Natural killer cell treated with Interleukin-12 subunit alpha and Interleukin-12 subunit beta and Interleukin-15 and Interleukin-18, amount 100 ng/mL, for 72 hours (primary cell): ENCODE measurements around the gene IRF6. TPM values are rescaled to one million over a fixed set of nuclear protein-coding genes. Genes with fewer than 3 reads are reported as not detected.

ENCODE experiments used
- ATAC-seq, 2 donors: fragments of 150-1000 bp; cut with Tn5 transposase in 1 of 2; sonication (Bioruptor Pico), chemical (Tn5 transposase) in 1 of 2; 2 replicates each; pipeline ENCODE4 v1.10.0; 2021
- DNase-seq: peaks from one replicate; pipeline ENCODE4 v3.0.0; 2022; ENCODE audit warnings: low spot score
- H3K27ac Mint-ChIP-seq, 2 donors: 1 replicate in 1 of 2; 2 replicates in 1 of 2; pipeline ENCODE4 v1.8.0; 2022; ENCODE audit warnings: mixed read lengths in 2 of 2, mild to moderate bottlenecking in 1 of 2, moderate library complexity in 1 of 2
- H3K27me3 Mint-ChIP-seq, 2 donors: 1 replicate in 1 of 2; 2 replicates in 1 of 2; pipeline ENCODE4 v1.8.0; 2022; ENCODE audit warnings: mixed read lengths in 2 of 2
- H3K36me3 Mint-ChIP-seq: one replicate; pipeline ENCODE4 v1.8.0; 2022; ENCODE audit warnings: mixed read lengths
- H3K4me1 Mint-ChIP-seq, 2 donors: 1 replicate in 1 of 2; 2 replicates in 1 of 2; pipeline ENCODE4 v1.8.0; 2022; ENCODE audit warnings: low read depth in 2 of 2, mixed read lengths in 2 of 2, mild to moderate bottlenecking in 1 of 2
- H3K4me3 Mint-ChIP-seq: one replicate; pipeline ENCODE4 v1.8.0; 2022; ENCODE audit warnings: mixed read lengths
- H3K9me3 Mint-ChIP-seq: 2 replicates; pipeline ENCODE4 v1.8.0; 2022; ENCODE audit warnings: mixed read lengths
- total RNA-seq, 2 donors: library from RNA; stranded (reverse); gene quantifications; one replicate each; pipeline ENCODE4 v1.2.3, GENCODE V29; 2022

IRF6 gene
- total RNA-seq, 2 donors from 2014 or later: 1.5 to 8.6 TPM

GRCh38 chr1:209755256-209755655 lies 50.7 kb downstream of the IRF6 start:
- Mint-ChIP-seq H3K9me3 (no peaks in the 10 kb centered on the region), H3K27ac (peak overlapping the region; percentile 96 to 97), H3K4me3 (peak overlapping the region; percentile 94), H3K4me1 (peaks cover 63 to 77% of the 10 kb centered on the region in 2 donors), H3K27me3 (no peaks in the 10 kb centered on the region), H3K36me3 (peaks cover 30% of the 10 kb centered on the region)
- DNase-seq (no peak), ATAC-seq (no peak)

- Mint-ChIP-seq H3K27ac (peak overlapping the region; percentile 96 to 97), H3K9me3 (no peaks in the 10 kb centered on the region), H3K27me3 (no peaks in the 10 kb centered on the region), H3K4me1 (peaks cover 51 to 71% of the 10 kb centered on the region in 2 donors), H3K36me3 (peaks cover 16% of the 10 kb centered on the region), H3K4me3 (peak overlapping the region; percentile 26)
- ATAC-seq (no peak), DNase-seq (no peak)
These were observed 53.1 kb downstream of the IRF6 start for GRCh38 chr1:209752890-209753289.

GRCh38 chr1:209751627-209752231 lies 54.2 kb downstream of the IRF6 start:
- ATAC-seq: peak; percentile 68 to 78
- Mint-ChIP-seq H3K4me1 (peaks cover 59 to 71% of the 10 kb centered on the region in 2 donors), H3K4me3 (peak overlapping the region; percentile 83), H3K27ac (peak overlapping the region; percentile 96 to 97), H3K9me3 (no peaks in the 10 kb centered on the region), H3K36me3 (peaks cover 14% of the 10 kb centered on the region), H3K27me3 (no peaks in the 10 kb centered on the region)
- peak; percentile 64 for DNase-seq

DNA sequence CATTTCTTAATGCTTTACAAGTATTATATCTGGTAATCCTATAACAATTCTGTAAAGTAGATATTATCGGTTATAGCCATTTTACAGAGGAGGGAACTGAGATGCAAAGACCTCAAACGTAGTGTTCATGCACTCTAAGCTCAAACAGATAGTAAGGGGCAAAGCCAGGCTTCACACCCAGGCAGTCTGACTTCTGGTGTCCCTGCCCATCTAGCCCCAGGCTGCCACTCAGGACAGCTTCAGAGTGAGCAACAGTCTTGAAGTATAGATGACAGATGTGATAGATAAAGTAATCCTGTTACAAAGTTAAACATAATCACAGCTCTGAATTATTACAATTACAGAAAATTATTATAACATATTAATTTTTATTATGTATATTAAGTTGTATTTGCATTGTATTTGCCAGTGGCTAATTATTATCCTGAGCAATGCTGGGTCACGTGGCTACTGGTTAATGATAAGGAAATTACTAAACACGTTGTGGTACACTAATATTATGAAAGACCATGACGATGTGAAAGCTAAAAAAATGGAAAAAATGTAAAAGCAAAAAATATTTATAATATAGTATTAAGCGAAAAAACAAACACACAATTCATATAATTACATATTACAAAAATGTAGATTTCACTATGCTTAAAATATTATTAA lies 56.1 kb downstream of the IRF6 start:
- peaks cover 42 to 51% of the 10 kb centered on the region in 2 donors for H3K4me1 Mint-ChIP-seq
- no peaks in the 10 kb centered on the region for H3K9me3 Mint-ChIP-seq
- no peaks in the 10 kb centered on the region for H3K36me3 Mint-ChIP-seq
- DNase-seq (no peak), ATAC-seq (no peak)
- H3K4me3 Mint-ChIP-seq: peak overlapping the region; percentile 60
- H3K27me3 Mint-ChIP-seq: no peaks in the 10 kb centered on the region
- peak overlapping the region; percentile 96 to 97 for H3K27ac Mint-ChIP-seq

DNA sequence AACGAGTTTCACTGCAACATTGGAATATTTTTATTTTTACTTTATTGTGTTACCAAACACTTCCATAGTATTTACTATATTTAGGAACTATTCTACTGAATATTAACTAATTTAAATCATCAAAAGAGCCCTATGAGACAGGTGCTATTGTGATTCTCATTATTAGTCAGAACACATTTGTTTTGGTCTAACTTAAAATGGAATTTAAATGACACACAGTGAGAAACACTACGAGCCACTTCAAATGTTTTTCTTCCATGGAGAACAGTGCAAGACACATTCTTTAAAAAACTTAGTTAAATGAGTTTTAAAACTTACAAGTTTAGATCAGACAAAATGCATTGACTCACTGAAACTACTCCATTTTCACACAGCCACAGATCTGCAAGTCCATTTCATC lies 56.7 kb downstream of the IRF6 start:
- Mint-ChIP-seq H3K9me3 (no peaks in the 10 kb centered on the region), H3K27ac (peak overlapping the region; percentile 70 to 96), H3K36me3 (no peaks in the 10 kb centered on the region), H3K27me3 (no peaks in the 10 kb centered on the region), H3K4me1 (peaks cover 40 to 51% of the 10 kb centered on the region in 2 donors), H3K4me3 (peak overlapping the region; percentile 60)
- no peak for ATAC-seq
- DNase-seq: no peak

GRCh38 chr1:209748620-209749019 lies 57.3 kb downstream of the IRF6 start:
- Mint-ChIP-seq H3K4me3 (peak overlapping the region; percentile 51), H3K27ac (peak overlapping the region; percentile 75 to 79), H3K4me1 (peaks cover 35 to 46% of the 10 kb centered on the region in 2 donors), H3K9me3 (no peaks in the 10 kb centered on the region), H3K36me3 (no peaks in the 10 kb centered on the region), H3K27me3 (no peaks in the 10 kb centered on the region)
- ATAC-seq: no peak
- no peak for DNase-seq

- no peaks in the 10 kb centered on the region for H3K27me3 Mint-ChIP-seq
- peak overlapping the region; percentile 75 to 79 for H3K27ac Mint-ChIP-seq
- no peaks in the 10 kb centered on the region for H3K9me3 Mint-ChIP-seq
- ATAC-seq (peak; percentile 94 to 97), DNase-seq (peak; percentile 96)
- H3K4me3 Mint-ChIP-seq: peak overlapping the region; percentile 51
- peaks cover 33 to 37% of the 10 kb centered on the region in 2 donors for H3K4me1 Mint-ChIP-seq
- H3K36me3 Mint-ChIP-seq: no peaks in the 10 kb centered on the region
These were observed 58.2 kb downstream of the IRF6 start for GRCh38 chr1:209747580-209748262.

DNA sequence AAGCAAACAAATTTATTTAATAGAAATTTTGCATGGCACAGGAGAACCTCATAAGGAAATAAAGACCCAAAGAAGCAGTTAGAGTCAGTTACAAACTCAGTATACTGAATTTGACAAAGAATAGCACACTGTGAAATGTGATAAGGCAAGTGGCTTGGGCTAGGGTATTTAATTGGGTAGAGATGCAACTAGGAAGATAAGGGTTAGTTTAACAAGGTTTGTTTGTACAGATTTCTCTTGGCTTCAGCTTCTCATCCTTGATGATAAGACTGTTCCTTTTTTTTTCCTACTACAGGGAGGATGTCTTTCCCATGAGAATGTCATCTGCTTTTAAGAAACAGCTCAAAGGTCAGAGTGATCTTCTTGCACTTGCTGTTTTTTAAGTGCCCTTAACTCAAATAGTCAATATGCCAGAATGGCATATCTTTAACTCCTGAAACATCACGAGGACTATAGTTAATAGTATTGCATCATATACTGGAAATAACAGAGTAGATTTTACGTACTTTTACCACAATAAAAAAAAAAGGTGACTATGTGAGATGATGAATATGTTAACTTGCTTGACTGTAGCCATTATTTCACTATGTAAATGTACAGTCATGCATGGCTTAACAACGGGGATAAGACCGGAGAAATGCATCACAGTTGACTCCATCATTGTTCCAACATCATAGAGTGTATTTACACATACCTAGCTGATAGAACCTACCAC lies 59.3 kb downstream of the IRF6 start:
- H3K36me3 Mint-ChIP-seq: no peaks in the 10 kb centered on the region
- ATAC-seq (no peak), DNase-seq (no peak)
- no peaks in the 10 kb centered on the region for H3K9me3 Mint-ChIP-seq
- peaks cover 27% of the 10 kb centered on the region in 2 donors for H3K4me1 Mint-ChIP-seq
- no peak overlapping the region for H3K4me3 Mint-ChIP-seq
- no peaks in the 10 kb centered on the region for H3K27me3 Mint-ChIP-seq
- H3K27ac Mint-ChIP-seq: peak overlapping the region; percentile 70 to 75

DNA sequence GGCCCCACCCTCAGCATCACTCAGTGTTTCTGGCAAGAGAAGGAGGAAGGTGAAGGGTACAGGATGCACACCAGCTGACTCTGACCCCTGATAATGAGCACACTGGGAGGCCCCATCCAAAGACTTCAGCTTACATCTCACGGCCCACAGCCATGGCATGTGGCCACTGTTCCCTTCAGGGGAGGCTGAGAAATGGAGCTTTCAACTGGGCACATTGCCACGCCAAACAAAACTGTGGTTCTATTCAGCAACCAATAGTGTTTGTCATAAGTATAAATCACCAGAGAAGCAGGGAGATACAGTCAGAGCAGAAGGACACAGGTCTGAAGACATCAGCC lies 62.8 kb downstream of the IRF6 start:
- Mint-ChIP-seq H3K9me3 (no peaks in the 10 kb centered on the region), H3K4me3 (no peak overlapping the region), H3K36me3 (no peaks in the 10 kb centered on the region), H3K4me1 (peaks cover 5 to 15% of the 10 kb centered on the region in 2 donors), H3K27me3 (no peaks in the 10 kb centered on the region), H3K27ac (no peak overlapping the region)
- ATAC-seq: no peak
- DNase-seq: no peak

GRCh38 chr1:209742409-209743144 lies 63.4 kb downstream of the IRF6 start:
- no peak overlapping the region for H3K4me3 Mint-ChIP-seq
- no peak for DNase-seq
- H3K27me3 Mint-ChIP-seq: no peaks in the 10 kb centered on the region
- peaks cover 0 to 10% of the 10 kb centered on the region in 2 donors for H3K4me1 Mint-ChIP-seq
- H3K27ac Mint-ChIP-seq: no peak overlapping the region
- no peaks in the 10 kb centered on the region for H3K9me3 Mint-ChIP-seq
- no peaks in the 10 kb centered on the region for H3K36me3 Mint-ChIP-seq
- no peak for ATAC-seq

GRCh38 chr1:209741889-209742288 lies 64.1 kb downstream of the IRF6 start:
- DNase-seq (no peak), ATAC-seq (no peak)
- Mint-ChIP-seq H3K9me3 (no peaks in the 10 kb centered on the region), H3K27ac (peak overlapping the region in 1 of 2 donors; percentile 16), H3K4me1 (peaks cover 0 to 3% of the 10 kb centered on the region in 2 donors), H3K4me3 (no peak overlapping the region), H3K27me3 (peaks cover 0 to 4% of the 10 kb centered on the region in 2 donors), H3K36me3 (no peaks in the 10 kb centered on the region)

- Mint-ChIP-seq H3K27ac (peak overlapping the region in 1 of 2 donors; percentile 16), H3K4me1 (peaks cover 0 to 3% of the 10 kb centered on the region in 2 donors), H3K9me3 (no peaks in the 10 kb centered on the region), H3K36me3 (no peaks in the 10 kb centered on the region), H3K4me3 (no peak overlapping the region), H3K27me3 (peaks cover 0 to 5% of the 10 kb centered on the region in 2 donors)
- ATAC-seq (no peak), DNase-seq (no peak)
These were observed 64.7 kb downstream of the IRF6 start for GRCh38 chr1:209741193-209741592.

- DNase-seq: no peak
- H3K27ac Mint-ChIP-seq: no peak overlapping the region
- no peaks in the 10 kb centered on the region for H3K36me3 Mint-ChIP-seq
- no peaks in the 10 kb centered on the region for H3K9me3 Mint-ChIP-seq
- no peak overlapping the region for H3K4me3 Mint-ChIP-seq
- peaks cover 0 to 6% of the 10 kb centered on the region in 2 donors for H3K27me3 Mint-ChIP-seq
- no peak for ATAC-seq
- H3K4me1 Mint-ChIP-seq: peaks cover 0 to 3% of the 10 kb centered on the region in 2 donors
These were observed 67.7 kb downstream of the IRF6 start for GRCh38 chr1:209738270-209738669.
